ENCODE results near the gene GMPR2.

DNA sequence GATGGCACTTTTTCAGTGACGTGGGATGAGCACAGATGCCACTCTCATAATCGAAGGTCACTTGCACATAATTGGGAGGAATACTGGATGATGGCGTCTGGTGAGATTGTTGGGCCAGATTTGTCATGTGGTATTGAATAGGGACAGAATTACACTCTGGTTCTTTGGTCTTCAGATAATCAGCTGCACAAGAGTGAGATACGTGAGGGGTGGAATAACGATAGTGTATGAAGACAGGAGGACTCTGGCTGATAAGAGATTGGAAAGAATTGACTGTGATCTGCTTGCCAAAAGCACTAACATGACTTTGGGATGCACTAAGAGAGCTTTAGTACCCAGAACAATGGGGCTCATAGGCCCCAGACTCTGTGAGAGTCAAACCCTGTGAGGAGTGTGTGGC lies 45.7 kb downstream of the GMPR2 start:
- no peak for TF ChIP-seq CTCF (IDR thresholded peaks at IDR 0.05; ENCODE audit: low read length)
- no peak for TF ChIP-seq EZH2 (IDR thresholded peaks at IDR 0.05; ENCODE audit: borderline replicate concordance, low read length)

Data from OCI-LY1 (cell line).